Coronary artery (tissue), 2 donors: ENCODE measurements around the gene TBC1D1.

Experiments
- DNase-seq: peaks from one replicate; pipeline ENCODE4 v3.0.0-alpha.2; 2017; ENCODE audit warnings: low spot score
- H3K27ac ChIP-seq, 2 donors: fragments of 200-600 bp; sonication (generic); one replicate each; pipeline ENCODE4 v1.5.1; 2016 to 2019
- H3K4me3 ChIP-seq: fragments of 200-600 bp; sonication (generic); 2 replicates; pipeline ENCODE4 v1.5.1; 2016; ENCODE audit warnings: mild to moderate bottlenecking, moderate library complexity
- CTCF ChIP-seq: fragments of 200-600 bp; sonication (generic); IDR thresholded peaks from one replicate; pipeline ENCODE4 v1.5.1; 2019; ENCODE audit warnings: antibody characterized with exemption

Gene TBC1D1

GRCh38 chr4:37994569-37994968 lies 103.7 kb downstream of the TBC1D1 start:
- Histone ChIP-seq H3K27ac (peak overlapping the region; percentile 64 to 76), H3K4me3 (peak overlapping the region; percentile 23)
- DNase-seq, result no peak
- no peak for TF ChIP-seq CTCF

DNA sequence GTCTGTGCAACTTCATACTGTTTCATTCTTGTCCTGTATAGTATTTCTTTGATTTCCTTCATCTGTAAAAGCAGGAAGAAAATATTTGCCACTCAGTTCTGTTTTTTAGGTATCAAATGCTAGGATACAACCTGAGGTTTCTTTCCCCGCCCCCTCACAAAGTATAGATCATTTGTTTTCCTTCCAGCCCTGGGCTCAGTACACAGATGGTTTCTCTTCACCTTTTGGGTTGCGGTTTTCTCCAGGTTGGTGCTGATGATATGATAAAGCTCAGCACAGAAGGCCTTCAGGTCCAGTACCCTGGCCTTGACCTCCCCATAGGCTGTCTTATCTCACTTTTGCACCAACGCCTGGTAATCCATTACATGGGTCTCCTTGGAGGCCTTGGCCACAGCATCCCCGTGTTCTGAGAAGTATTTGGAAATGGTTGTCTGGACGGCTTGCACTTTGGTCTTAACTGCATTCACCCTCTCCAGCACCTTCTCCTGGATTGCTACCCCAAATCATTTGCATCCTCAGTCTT lies 104.5 kb downstream of the TBC1D1 start:
- no peak for DNase-seq
- Histone ChIP-seq H3K4me3 (no peak overlapping the region), H3K27ac (peak overlapping the region; percentile 64 to 72)
- TF ChIP-seq CTCF, result no peak

DNA sequence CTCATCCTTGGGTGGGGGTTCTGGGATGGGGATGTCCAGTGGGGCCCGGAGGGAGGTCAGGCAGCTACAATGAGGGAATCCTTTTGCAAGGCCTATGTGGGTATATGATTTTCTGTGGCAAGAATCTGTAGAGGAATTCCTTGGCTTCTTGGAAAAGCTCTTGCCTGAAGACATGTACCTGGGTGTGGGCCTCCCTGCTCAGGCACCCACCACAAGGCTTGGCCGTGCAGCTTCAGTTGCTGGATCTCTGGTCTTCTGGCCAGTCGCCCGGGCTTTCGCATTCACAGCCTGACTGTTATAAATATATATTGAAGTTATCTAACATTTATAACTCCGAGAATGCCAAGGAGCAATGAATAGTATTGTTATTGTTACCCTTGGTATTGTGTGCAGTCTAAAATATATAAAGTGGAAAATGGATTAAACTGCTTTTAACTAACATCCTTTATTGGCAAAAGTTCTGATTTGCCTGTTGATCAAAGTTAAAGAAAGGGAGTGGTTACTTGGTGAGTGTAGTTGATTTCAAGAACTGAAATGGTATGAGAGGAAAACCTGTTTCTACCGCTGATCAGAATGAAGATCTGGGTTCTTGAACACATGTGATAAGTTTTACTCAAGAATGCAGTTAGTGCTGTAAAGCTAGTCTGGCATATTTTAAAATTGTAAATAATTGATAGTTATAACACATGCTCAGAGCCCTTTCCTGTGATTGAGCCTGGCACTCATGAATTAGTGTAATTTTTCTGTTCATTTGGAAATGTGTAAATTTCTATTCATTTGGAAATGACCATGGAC lies 105.3 kb downstream of the TBC1D1 start:
- TF ChIP-seq CTCF, result no peak
- no peak for DNase-seq
- no peak overlapping the region for H3K4me3 ChIP-seq
- peak overlapping the region; percentile 64 to 72 for H3K27ac ChIP-seq

- Histone ChIP-seq H3K4me3 (no peak overlapping the region), H3K27ac (peak overlapping the region; percentile 52 to 56)
- TF ChIP-seq CTCF, result no peak
- DNase-seq, result no peak
Observed at GRCh38 chr4:37998226-37998625, 107.3 kb downstream of the TBC1D1 start.

- H3K4me3 ChIP-seq, result no peak overlapping the region
- H3K27ac ChIP-seq, result peak overlapping the region; percentile 52 to 56
- DNase-seq, result no peak
- no peak for TF ChIP-seq CTCF
Observed at GRCh38 chr4:37999000-37999716, 108.3 kb downstream of the TBC1D1 start.

- no peak for TF ChIP-seq CTCF
- no peak overlapping the region for H3K27ac ChIP-seq
Observed at GRCh38 chr4:37999965-38000364, 109.1 kb downstream of the TBC1D1 start.

More at GRCh38 chr4:37999965-38000364, 109.1 kb downstream of the TBC1D1 start:
- DNase-seq, result no peak
- H3K4me3 ChIP-seq, result no peak overlapping the region
